Keratinocyte (primary cell): Measurements from ENCODE around the gene PHF12.

Experiments
- EZH2 ChIP-seq: IDR thresholded peaks from one replicate; pipeline ENCODE4 v1.6.1; 2012; ENCODE audit warnings: inconsistent platforms, mild to moderate bottlenecking, low read length, moderate library complexity
- TF ChIP-seq, protein P1 (sequence below), 3 experiments: IDR thresholded peaks in 1 of 3; conservative IDR thresholded peaks in 1 of 3; optimal IDR thresholded peaks in 1 of 3; 2 replicates in 2 of 3; 3 replicates in 1 of 3; pipeline versions ENCODE3 to v1.5.1; 2011; ENCODE audit warnings: low read length in 3 of 3, mild to moderate bottlenecking in 3 of 3, moderate library complexity in 2 of 3, control low read depth in 1 of 3, inconsistent platforms in 1 of 3; ENCODE audit not compliant: insufficient read depth in 2 of 3; ENCODE audit errors: extremely low read depth in 1 of 3

DNA sequence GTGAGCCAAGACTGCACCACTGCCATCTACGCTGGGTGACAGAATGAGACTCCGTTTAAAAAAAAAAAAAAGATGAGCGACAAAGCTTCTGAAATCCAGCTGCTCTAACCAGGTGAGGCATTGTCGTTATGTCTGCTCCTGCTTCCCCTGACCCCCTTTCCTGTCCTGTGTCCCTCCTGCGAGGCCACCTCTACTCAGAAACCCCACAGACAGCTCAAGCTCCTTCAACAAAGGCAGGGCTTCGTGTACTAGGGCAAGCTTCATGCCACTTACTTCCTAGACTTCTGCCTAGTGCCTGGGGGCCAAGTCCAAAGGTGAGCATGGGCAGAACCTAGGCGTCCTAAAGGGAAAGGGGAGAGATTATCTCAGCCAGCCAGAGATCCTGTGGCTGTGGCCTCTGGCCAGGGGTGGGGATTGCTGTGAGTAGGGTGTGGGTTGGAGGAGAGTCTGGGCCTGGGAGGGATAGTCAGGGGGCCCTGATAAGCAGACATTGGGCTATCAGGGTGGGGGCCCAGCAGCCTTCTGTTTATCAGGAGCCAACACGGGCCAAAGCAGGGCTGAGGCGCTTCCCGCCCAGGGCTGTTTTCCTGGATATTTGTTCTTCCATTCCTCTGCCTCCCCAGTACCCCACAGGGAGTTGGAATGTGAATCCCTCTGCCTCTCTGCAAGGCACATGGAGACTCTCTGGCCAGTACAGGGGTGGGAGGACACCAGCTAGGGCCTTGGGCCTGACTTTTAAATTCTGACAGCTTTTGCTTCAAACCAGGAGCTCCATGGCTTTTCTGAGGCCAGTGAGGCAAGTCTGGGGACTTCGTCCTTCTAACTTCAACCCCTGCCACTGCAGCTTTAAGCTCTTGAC lies 86.1 kb downstream of the PHF12 start:
- TF ChIP-seq, protein P1, sequence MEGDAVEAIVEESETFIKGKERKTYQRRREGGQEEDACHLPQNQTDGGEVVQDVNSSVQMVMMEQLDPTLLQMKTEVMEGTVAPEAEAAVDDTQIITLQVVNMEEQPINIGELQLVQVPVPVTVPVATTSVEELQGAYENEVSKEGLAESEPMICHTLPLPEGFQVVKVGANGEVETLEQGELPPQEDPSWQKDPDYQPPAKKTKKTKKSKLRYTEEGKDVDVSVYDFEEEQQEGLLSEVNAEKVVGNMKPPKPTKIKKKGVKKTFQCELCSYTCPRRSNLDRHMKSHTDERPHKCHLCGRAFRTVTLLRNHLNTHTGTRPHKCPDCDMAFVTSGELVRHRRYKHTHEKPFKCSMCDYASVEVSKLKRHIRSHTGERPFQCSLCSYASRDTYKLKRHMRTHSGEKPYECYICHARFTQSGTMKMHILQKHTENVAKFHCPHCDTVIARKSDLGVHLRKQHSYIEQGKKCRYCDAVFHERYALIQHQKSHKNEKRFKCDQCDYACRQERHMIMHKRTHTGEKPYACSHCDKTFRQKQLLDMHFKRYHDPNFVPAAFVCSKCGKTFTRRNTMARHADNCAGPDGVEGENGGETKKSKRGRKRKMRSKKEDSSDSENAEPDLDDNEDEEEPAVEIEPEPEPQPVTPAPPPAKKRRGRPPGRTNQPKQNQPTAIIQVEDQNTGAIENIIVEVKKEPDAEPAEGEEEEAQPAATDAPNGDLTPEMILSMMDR (optimal IDR thresholded peaks at IDR 0.05 in 1 of 3, IDR thresholded peaks at IDR 0.05 in 1 of 3, conservative IDR thresholded peaks at IDR 0.05 in 1 of 3; ENCODE audit: extremely low read depth in 1 of 3, insufficient read depth in 2 of 3, low read length in 3 of 3) = no peak
- TF ChIP-seq EZH2 = no peak
